ENCODE measurements around the gene ADARB2. TPM values are rescaled to one million over a fixed set of nuclear protein-coding genes. Genes with fewer than 3 reads are reported as not detected.

The ADARB2 gene
- total and polyA plus RNA-seq, 2 donors (not counting 1 experiment from before 2014, with no cell fraction given), result not detected

DNA sequence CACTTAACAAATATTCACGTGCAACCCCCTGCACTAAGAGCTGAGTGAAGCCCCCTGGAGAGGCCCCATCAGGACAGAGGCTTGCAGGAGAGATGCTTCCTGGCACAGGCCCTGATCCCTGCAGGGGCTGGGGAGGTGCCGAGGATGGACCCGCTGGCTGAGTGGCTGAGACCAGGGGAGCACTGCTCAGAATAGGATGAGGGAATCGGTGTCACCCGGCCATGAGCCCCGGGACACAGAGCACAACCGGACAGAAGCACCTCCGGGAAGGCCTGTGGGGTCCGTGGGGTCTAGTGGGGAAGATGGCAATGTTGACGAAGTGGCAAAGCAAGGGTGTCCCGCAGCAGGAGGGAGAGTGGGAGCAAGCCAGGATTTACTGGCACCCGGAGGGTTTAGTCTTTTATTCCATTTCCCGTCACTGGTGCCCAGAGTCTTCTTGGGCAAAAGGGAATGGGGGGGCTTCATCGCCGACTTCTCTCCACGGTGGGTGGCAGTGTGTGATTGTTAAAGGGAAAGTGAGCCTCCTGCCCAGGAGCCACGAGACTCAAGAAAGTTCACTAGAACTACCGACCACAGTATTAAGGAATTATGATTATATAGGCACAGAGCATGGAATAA is 140.7 kb downstream of the ADARB2 start:
- Histone ChIP-seq H3K4me2 (ENCODE audit: extremely low read depth, insufficient read depth, low read length) (no peak overlapping the region), H3K9ac (ENCODE audit: insufficient read depth, low read length) (no peak overlapping the region)

GRCh38 chr10:1595726-1596125 is 141.6 kb downstream of the ADARB2 start:
- no peak for DNase-seq (ENCODE audit: low read depth in 2 of 2)
- Histone ChIP-seq H3K27ac (ENCODE audit: insufficient read depth, low read length) (no peak overlapping the region), H4K20me1 (ENCODE audit: control insufficient read depth, extremely low read depth, insufficient read depth, low read length) (no peaks in the 10 kb centered on the region), H2AFZ (ENCODE audit: low read length) (no peak overlapping the region), H3K9ac (ENCODE audit: insufficient read depth, low read length) (no peak overlapping the region), H3K9me3 (ENCODE audit: control insufficient read depth, insufficient read depth, low read depth, low read length) (no peaks in the 10 kb centered on the region), H3K4me3 (replicated peaks in 1 of 4; ENCODE audit: control extremely low read depth in 1 of 4, insufficient read depth in 1 of 4, low read depth in 3 of 4, low read length in 4 of 4) (no peak overlapping the region), H3K27me3 (ENCODE audit: control insufficient read depth, insufficient read depth, low read length) (no peaks in the 10 kb centered on the region), H3K4me1 (ENCODE audit: control insufficient read depth, extremely low read depth, insufficient read depth, low read length) (no peaks in the 10 kb centered on the region), H3K36me3 (ENCODE audit: control insufficient read depth, insufficient read depth, low read length) (no peaks in the 10 kb centered on the region), H3K79me2 (ENCODE audit: control insufficient read depth, insufficient read depth, low read length) (no peaks in the 10 kb centered on the region), H3K4me2 (ENCODE audit: extremely low read depth, insufficient read depth, low read length) (no peak overlapping the region)
- TF ChIP-seq CTCF (conservative IDR thresholded peaks at IDR 0.05 in 1 of 2, IDR thresholded peaks at IDR 0.05 in 1 of 2; ENCODE audit: low read depth in 1 of 2, low read length in 2 of 2), result no peak
- TF ChIP-seq EZH2 (IDR thresholded peaks at IDR 0.05; ENCODE audit: low read length, missing control alignments), result no peak

More for the DNA sequence above, 140.7 kb downstream of the ADARB2 start:
- Histone ChIP-seq H3K36me3 (ENCODE audit: control insufficient read depth, insufficient read depth, low read length) (no peaks in the 10 kb centered on the region), H4K20me1 (ENCODE audit: control insufficient read depth, extremely low read depth, insufficient read depth, low read length) (no peaks in the 10 kb centered on the region), H3K4me1 (ENCODE audit: control insufficient read depth, extremely low read depth, insufficient read depth, low read length) (no peaks in the 10 kb centered on the region), H3K4me3 (replicated peaks in 1 of 4; ENCODE audit: control extremely low read depth in 1 of 4, insufficient read depth in 1 of 4, low read depth in 3 of 4, low read length in 4 of 4) (no peak overlapping the region), H3K27me3 (ENCODE audit: control insufficient read depth, insufficient read depth, low read length) (no peaks in the 10 kb centered on the region), H3K9me3 (ENCODE audit: control insufficient read depth, insufficient read depth, low read depth, low read length) (no peaks in the 10 kb centered on the region), H3K79me2 (ENCODE audit: control insufficient read depth, insufficient read depth, low read length) (no peaks in the 10 kb centered on the region), H2AFZ (ENCODE audit: low read length) (no peak overlapping the region), H3K27ac (ENCODE audit: insufficient read depth, low read length) (no peak overlapping the region)
- TF ChIP-seq EZH2 (IDR thresholded peaks at IDR 0.05; ENCODE audit: low read length, missing control alignments), result no peak
- no peak for DNase-seq (ENCODE audit: low read depth in 2 of 2)

GRCh38 chr10:1595242-1595600 is 142.1 kb downstream of the ADARB2 start:
- Histone ChIP-seq H3K4me1 (ENCODE audit: control insufficient read depth, extremely low read depth, insufficient read depth, low read length) (no peaks in the 10 kb centered on the region), H3K9me3 (ENCODE audit: control insufficient read depth, insufficient read depth, low read depth, low read length) (no peaks in the 10 kb centered on the region), H4K20me1 (ENCODE audit: control insufficient read depth, extremely low read depth, insufficient read depth, low read length) (no peaks in the 10 kb centered on the region), H3K4me3 (replicated peaks in 1 of 4; ENCODE audit: control extremely low read depth in 1 of 4, insufficient read depth in 1 of 4, low read depth in 3 of 4, low read length in 4 of 4) (no peak overlapping the region), H2AFZ (ENCODE audit: low read length) (no peak overlapping the region), H3K36me3 (ENCODE audit: control insufficient read depth, insufficient read depth, low read length) (no peaks in the 10 kb centered on the region), H3K4me2 (ENCODE audit: extremely low read depth, insufficient read depth, low read length) (no peak overlapping the region), H3K9ac (ENCODE audit: insufficient read depth, low read length) (no peak overlapping the region), H3K27ac (ENCODE audit: insufficient read depth, low read length) (no peak overlapping the region), H3K27me3 (ENCODE audit: control insufficient read depth, insufficient read depth, low read length) (no peaks in the 10 kb centered on the region), H3K79me2 (ENCODE audit: control insufficient read depth, insufficient read depth, low read length) (no peaks in the 10 kb centered on the region)
- DNase-seq (ENCODE audit: low read depth in 2 of 2), result no peak
- TF ChIP-seq CTCF (conservative IDR thresholded peaks at IDR 0.05 in 1 of 2, IDR thresholded peaks at IDR 0.05 in 1 of 2; ENCODE audit: low read depth in 1 of 2, low read length in 2 of 2) (no peak), EZH2 (IDR thresholded peaks at IDR 0.05; ENCODE audit: low read length, missing control alignments) (no peak)
